ENCODE measurements around the gene MIEF2.

DNA sequence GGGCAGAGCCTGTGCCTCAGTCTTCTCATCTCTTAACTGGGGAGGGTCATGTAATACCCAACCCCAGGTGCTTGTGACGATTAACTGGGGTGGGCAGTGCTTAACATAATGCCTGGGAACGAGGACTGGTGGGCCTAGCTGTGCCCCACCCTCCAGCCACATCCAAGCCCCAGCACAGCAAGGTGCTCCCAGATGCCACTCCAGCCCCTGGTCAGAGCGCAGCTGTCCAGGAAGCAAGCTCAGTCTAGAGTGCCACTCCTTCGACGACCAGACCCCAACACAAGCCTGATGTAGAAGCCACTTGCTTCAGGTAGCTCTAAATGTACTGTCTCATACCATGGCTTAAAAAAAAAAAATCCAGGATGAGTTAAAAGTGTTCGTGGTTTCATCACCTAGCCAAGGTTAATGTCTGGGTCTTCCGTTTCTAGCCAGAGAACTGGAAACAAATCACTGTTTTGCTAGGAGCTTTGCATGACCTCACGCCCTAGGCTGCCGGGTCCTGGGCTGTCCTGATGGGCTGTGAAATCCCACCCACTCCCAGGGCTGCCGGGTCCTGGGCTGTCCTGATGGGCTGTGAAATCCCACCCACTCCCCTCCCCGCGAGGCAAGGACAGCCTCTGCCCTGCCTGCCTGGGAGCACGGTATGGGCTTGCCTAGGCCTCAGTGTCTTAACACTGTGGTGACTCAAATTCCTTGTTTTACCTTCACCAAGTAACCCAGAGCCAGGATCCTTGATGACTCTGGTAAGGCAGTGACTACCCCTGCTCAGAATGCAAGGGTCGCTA lies 7.7 kb downstream of the MIEF2 start:
- TF ChIP-seq EP300 (IDR thresholded peaks at IDR 0.05; ENCODE audit: low read depth), result no peak
- no peak for TF ChIP-seq POLR2A (IDR thresholded peaks at IDR 0.05)
- TF ChIP-seq, protein P1, sequence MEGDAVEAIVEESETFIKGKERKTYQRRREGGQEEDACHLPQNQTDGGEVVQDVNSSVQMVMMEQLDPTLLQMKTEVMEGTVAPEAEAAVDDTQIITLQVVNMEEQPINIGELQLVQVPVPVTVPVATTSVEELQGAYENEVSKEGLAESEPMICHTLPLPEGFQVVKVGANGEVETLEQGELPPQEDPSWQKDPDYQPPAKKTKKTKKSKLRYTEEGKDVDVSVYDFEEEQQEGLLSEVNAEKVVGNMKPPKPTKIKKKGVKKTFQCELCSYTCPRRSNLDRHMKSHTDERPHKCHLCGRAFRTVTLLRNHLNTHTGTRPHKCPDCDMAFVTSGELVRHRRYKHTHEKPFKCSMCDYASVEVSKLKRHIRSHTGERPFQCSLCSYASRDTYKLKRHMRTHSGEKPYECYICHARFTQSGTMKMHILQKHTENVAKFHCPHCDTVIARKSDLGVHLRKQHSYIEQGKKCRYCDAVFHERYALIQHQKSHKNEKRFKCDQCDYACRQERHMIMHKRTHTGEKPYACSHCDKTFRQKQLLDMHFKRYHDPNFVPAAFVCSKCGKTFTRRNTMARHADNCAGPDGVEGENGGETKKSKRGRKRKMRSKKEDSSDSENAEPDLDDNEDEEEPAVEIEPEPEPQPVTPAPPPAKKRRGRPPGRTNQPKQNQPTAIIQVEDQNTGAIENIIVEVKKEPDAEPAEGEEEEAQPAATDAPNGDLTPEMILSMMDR (IDR thresholded peaks at IDR 0.05), result no peak
- TF ChIP-seq POLR2AphosphoS5 (IDR thresholded peaks at IDR 0.05), result no peak

Measured in transverse colon (tissue), 4 donors.